Trophoblast cell (in vitro differentiated cells and primary cell): ENCODE data around the gene CEP72.
A peak's percentile ranks its signal among the peaks of the same experiment; 100 is the strongest.

ENCODE experiments used
- DNase-seq, 2 donors: peaks; one replicate each; pipeline ENCODE4 v3.0.0-alpha.2; 2016
- H2AFZ ChIP-seq: 2 replicates; pipeline ENCODE4 v1.6.1; 2013; ENCODE audit warnings: low read length, moderate library complexity, mild to moderate bottlenecking; ENCODE audit not compliant: insufficient read depth, poor library complexity
- H2AK5ac ChIP-seq: 2 replicates; pipeline ENCODE4 v1.6.1; 2013; ENCODE audit warnings: mild to moderate bottlenecking, low read length
- H2BK120ac ChIP-seq: 2 replicates; pipeline ENCODE4 v1.6.1; 2013; ENCODE audit warnings: low read length, mild to moderate bottlenecking, moderate library complexity; ENCODE audit not compliant: insufficient read depth, poor library complexity
- H2BK12ac ChIP-seq: 2 replicates; pipeline ENCODE4 v1.6.1; 2013; ENCODE audit warnings: mild to moderate bottlenecking, low read length, moderate library complexity
- H2BK5ac ChIP-seq: 2 replicates; pipeline ENCODE4 v1.6.1; 2013; ENCODE audit warnings: low read length, low read depth, moderate library complexity, mild to moderate bottlenecking; ENCODE audit not compliant: poor library complexity
- H3K14ac ChIP-seq: 2 replicates; pipeline ENCODE4 v1.6.1; 2013; ENCODE audit warnings: mild to moderate bottlenecking, low read length
- H3K18ac ChIP-seq: 2 replicates; pipeline ENCODE4 v1.6.1; 2013; ENCODE audit warnings: mild to moderate bottlenecking, low read length
- H3K23ac ChIP-seq: 2 replicates; pipeline ENCODE4 v1.6.1; 2013; ENCODE audit warnings: low read length
- H3K27ac ChIP-seq: 2 replicates; pipeline ENCODE4 v1.5.1; 2013; ENCODE audit warnings: low read depth, mild to moderate bottlenecking, inconsistent platforms, low read length, moderate library complexity
- H3K27me3 ChIP-seq: 2 replicates; pipeline ENCODE4 v1.6.1; 2013; ENCODE audit warnings: inconsistent platforms, mild to moderate bottlenecking, low read length, moderate library complexity; ENCODE audit not compliant: insufficient read depth
- H3K36me3 ChIP-seq, 2 experiments: 1 replicate in 1 of 2; 2 replicates in 1 of 2; pipeline ENCODE4 v1.6.1; 2013; ENCODE audit warnings: low read length in 2 of 2, mild to moderate bottlenecking in 2 of 2, moderate library complexity in 1 of 2; ENCODE audit not compliant: insufficient read depth in 2 of 2, control insufficient read depth in 1 of 2
- H3K4ac ChIP-seq: 2 replicates; pipeline ENCODE4 v1.6.1; 2013; ENCODE audit warnings: low read depth, mild to moderate bottlenecking, low read length, moderate library complexity
- H3K4me1 ChIP-seq, 2 experiments: 1 replicate in 1 of 2; 2 replicates in 1 of 2; pipeline ENCODE4 v1.6.1; 2013; ENCODE audit warnings: low read length in 2 of 2, mild to moderate bottlenecking in 2 of 2, moderate library complexity in 1 of 2; ENCODE audit not compliant: insufficient read depth in 2 of 2, control insufficient read depth in 1 of 2
- H3K4me2 ChIP-seq: 2 replicates; pipeline ENCODE4 v1.6.1; 2013; ENCODE audit warnings: inconsistent platforms, mild to moderate bottlenecking, low read length, moderate library complexity
- H3K4me3 ChIP-seq: 2 replicates; pipeline ENCODE4 v1.5.1; 2013; ENCODE audit warnings: mild to moderate bottlenecking, low read depth, low read length, inconsistent platforms
- H3K79me1 ChIP-seq: one replicate; pipeline ENCODE4 v1.6.1; 2013; ENCODE audit warnings: low read length
- H3K79me2 ChIP-seq: 2 replicates; pipeline ENCODE4 v1.6.1; 2013; ENCODE audit warnings: low read length, mild to moderate bottlenecking; ENCODE audit not compliant: control insufficient read depth, insufficient read depth, poor library complexity
- H3K9ac ChIP-seq: 2 replicates; pipeline ENCODE4 v1.6.1; 2013; ENCODE audit warnings: mild to moderate bottlenecking, low read length
- H3K9me3 ChIP-seq: 2 replicates; pipeline ENCODE4 v1.6.1; 2013; ENCODE audit warnings: low read depth, mild to moderate bottlenecking, control low read depth, inconsistent platforms, low read length; ENCODE audit not compliant: insufficient read depth
- H4K12ac ChIP-seq: 2 replicates; pipeline ENCODE4 v1.6.1; 2013; ENCODE audit warnings: low read depth, mild to moderate bottlenecking, low read length, moderate library complexity
- H4K8ac ChIP-seq: 2 replicates; pipeline ENCODE4 v1.6.1; 2013; ENCODE audit warnings: low read depth, mild to moderate bottlenecking, low read length, moderate library complexity
- H4K91ac ChIP-seq: one replicate; pipeline ENCODE4 v1.6.1; 2013; ENCODE audit warnings: low read depth, mild to moderate bottlenecking, low read length, moderate library complexity
- WGBS: extraction: QIAGEN DNeasy Blood & Tissue Kit; methylation state at CpG from one replicate; pipeline ENCODE4 v1.1.7; 2013; ENCODE audit warnings: missing lambda C conversion rate; ENCODE audit not compliant: insufficient read length, insufficient coverage; ENCODE audit errors: extremely low coverage; 5-methylcytosine and 5-hydroxymethylcytosine counted together

The CEP72 gene

GRCh38 chr5:608429-609370, 3.4 kb upstream of the CEP72 start:
- DNase-seq: no peak
- no peak overlapping the region for H4K91ac ChIP-seq
- no peak overlapping the region for H3K4me3 ChIP-seq
- no peak overlapping the region for H3K9ac ChIP-seq
- no peak overlapping the region for H2BK5ac ChIP-seq
- H3K27me3 ChIP-seq: no peaks in the 10 kb centered on the region
- peaks cover 5% of the 10 kb centered on the region in 2 experiments for H3K4me1 ChIP-seq
- no peak overlapping the region for H4K8ac ChIP-seq
- H3K79me1 ChIP-seq: peaks cover 6% of the 10 kb centered on the region
- H2AFZ ChIP-seq: no peak overlapping the region
- H3K14ac ChIP-seq: no peak overlapping the region
- H3K9me3 ChIP-seq: peaks cover 14% of the 10 kb centered on the region
- H4K12ac ChIP-seq: no peak overlapping the region
- no peak overlapping the region for H2BK12ac ChIP-seq
- H2AK5ac ChIP-seq: no peak overlapping the region
- H3K23ac ChIP-seq: no peak overlapping the region
- no peak overlapping the region for H3K4me2 ChIP-seq
- H3K4ac ChIP-seq: no peak overlapping the region
- no peak overlapping the region for H3K18ac ChIP-seq
- H3K36me3 ChIP-seq: peaks cover 0 to 2% of the 10 kb centered on the region in 2 experiments
- H2BK120ac ChIP-seq: no peak overlapping the region
- WGBS: no CpG with 5 or more reads among the region's 31 CpGs
- H3K27ac ChIP-seq: no peak overlapping the region
- H3K79me2 ChIP-seq: peaks cover 5% of the 10 kb centered on the region

- Histone ChIP-seq H2BK5ac (no peak overlapping the region), H2AFZ (no peak overlapping the region), H4K12ac (no peak overlapping the region), H2BK12ac (no peak overlapping the region), H2BK120ac (no peak overlapping the region), H3K79me1 (peaks cover 6% of the 10 kb centered on the region), H3K79me2 (peaks cover 5% of the 10 kb centered on the region), H3K23ac (no peak overlapping the region), H3K36me3 (peaks cover 0 to 2% of the 10 kb centered on the region in 2 experiments), H3K9me3 (peaks cover 16% of the 10 kb centered on the region), H3K4me2 (no peak overlapping the region), H3K4ac (no peak overlapping the region), H4K91ac (no peak overlapping the region), H3K9ac (no peak overlapping the region), H4K8ac (no peak overlapping the region), H3K4me3 (no peak overlapping the region), H3K18ac (no peak overlapping the region), H2AK5ac (no peak overlapping the region), H3K27me3 (no peaks in the 10 kb centered on the region), H3K4me1 (peaks cover 5% of the 10 kb centered on the region in 2 experiments), H3K14ac (no peak overlapping the region), H3K27ac (no peak overlapping the region)
- no CpG with 5 or more reads among the region's 5 CpGs for WGBS
- no peak for DNase-seq
These were observed 2.6 kb upstream of the CEP72 start for GRCh38 chr5:609506-609905.

- Histone ChIP-seq H2AK5ac (no peak overlapping the region), H3K9me3 (peaks cover 16% of the 10 kb centered on the region), H4K91ac (no peak overlapping the region), H3K4ac (no peak overlapping the region), H3K79me1 (peaks cover 6% of the 10 kb centered on the region), H3K27ac (no peak overlapping the region), H4K8ac (no peak overlapping the region), H2BK5ac (no peak overlapping the region), H3K9ac (peak overlapping the region; percentile 25), H2AFZ (no peak overlapping the region), H3K14ac (no peak overlapping the region), H3K27me3 (no peaks in the 10 kb centered on the region), H3K23ac (no peak overlapping the region), H3K4me3 (peak overlapping the region; percentile 42), H3K4me2 (no peak overlapping the region), H3K36me3 (peaks cover 0 to 2% of the 10 kb centered on the region in 2 experiments), H3K18ac (no peak overlapping the region), H3K4me1 (peaks cover 5% of the 10 kb centered on the region in 2 experiments), H3K79me2 (peaks cover 5% of the 10 kb centered on the region), H4K12ac (no peak overlapping the region), H2BK12ac (no peak overlapping the region), H2BK120ac (no peak overlapping the region)
- peak; percentile 96 for DNase-seq
- no CpG with 5 or more reads among the region's 9 CpGs for WGBS
These were observed 2.0 kb upstream of the CEP72 start for GRCh38 chr5:610011-610743.

- Histone ChIP-seq H2AFZ (peak overlapping the region; percentile 70), H3K4me1 (peaks cover 5% of the 10 kb centered on the region in 2 experiments), H3K27ac (no peak overlapping the region), H4K91ac (no peak overlapping the region), H3K4ac (no peak overlapping the region), H3K9ac (no peak overlapping the region), H2BK120ac (no peak overlapping the region), H4K12ac (peak overlapping the region; percentile 57), H3K4me2 (peak overlapping the region; percentile 94), H3K79me2 (peaks cover 5% of the 10 kb centered on the region), H2BK5ac (no peak overlapping the region), H3K4me3 (peak overlapping the region; percentile 84), H2AK5ac (no peak overlapping the region), H3K27me3 (no peaks in the 10 kb centered on the region), H3K79me1 (peaks cover 6% of the 10 kb centered on the region), H2BK12ac (no peak overlapping the region), H3K14ac (no peak overlapping the region), H3K18ac (no peak overlapping the region), H3K36me3 (peaks cover 0 to 2% of the 10 kb centered on the region in 2 experiments), H3K23ac (peak overlapping the region; percentile 33), H4K8ac (peak overlapping the region; percentile 56), H3K9me3 (peaks cover 16% of the 10 kb centered on the region)
- DNase-seq: no peak
- no CpG with 5 or more reads among the region's 11 CpGs for WGBS
These were observed 1.1 kb upstream of the CEP72 start for GRCh38 chr5:610744-611730.
